IMR-90 (cell line): ENCODE data around the gene TRIO. TPM values are rescaled to one million over a fixed set of nuclear protein-coding genes. Genes with fewer than 3 reads are reported as not detected.
A peak's percentile ranks its signal among the peaks of the same experiment; 100 is the strongest.

Experiments used
- ATAC-seq: fragments of 200-7000 bp; cut with Tn5 transposase; 2 replicates; pipeline ENCODE4 v1.9.1; 2020; ENCODE audit warnings: low read depth, mild to moderate bottlenecking, moderate library complexity
- BruUV-seq: library from RNA; stranded (reverse); fragments of 400-500 nt; replicated peaks from 2 replicates; lab custom pipeline; 2021; lab: Mats Ljungman, UMichigan
- CTCF ChIA-PET: fragments of 300-600 bp; formaldehyde crosslinking; extraction: SDS; loops from one replicate; lab custom pipeline; 2021; ENCODE audit warnings: antibody characterized with exemption; lab: Yijun Ruan, JAX
- POLR2A ChIA-PET: fragments of 300-600 bp; sonication (Branson Sonifier 250); formaldehyde crosslinking; loops from one replicate; lab custom pipeline; 2022; ENCODE audit warnings: antibody characterized with exemption; ENCODE audit not compliant: unreplicated experiment; lab: Charles Lee
- DNase-seq: peaks from one replicate; pipeline ENCODE4 v3.0.0; 2013
- H2AFZ ChIP-seq: replicated peaks from 2 replicates; pipeline ENCODE3; 2013; ENCODE audit warnings: low read length, mild to moderate bottlenecking; ENCODE audit not compliant: poor library complexity
- H2AK5ac ChIP-seq: 2 replicates; pipeline ENCODE4 v1.6.1; 2013; ENCODE audit warnings: low read depth, low read length, inconsistent platforms
- H2AK9ac ChIP-seq: replicated peaks from 2 replicates; pipeline ENCODE3; 2013; ENCODE audit warnings: mild to moderate bottlenecking, low read depth, low read length, moderate library complexity; ENCODE audit not compliant: poor library complexity
- H2BK120ac ChIP-seq: 2 replicates; pipeline ENCODE4 v1.6.1; 2013; ENCODE audit warnings: low read depth, low read length, inconsistent platforms
- H2BK15ac ChIP-seq: 3 replicates; pipeline ENCODE4 v1.6.1; 2013; ENCODE audit warnings: low read depth, low read length, inconsistent platforms
- H2BK20ac ChIP-seq: 2 replicates; pipeline ENCODE4 v1.6.1; 2013; ENCODE audit warnings: low read depth, mild to moderate bottlenecking, inconsistent platforms, low read length, moderate library complexity
- H2BK5ac ChIP-seq: 2 replicates; pipeline ENCODE4 v1.6.1; 2013; ENCODE audit warnings: mild to moderate bottlenecking, low read depth, low read length, inconsistent platforms; ENCODE audit not compliant: poor library complexity, severe bottlenecking
- H3K14ac ChIP-seq: replicated peaks from 2 replicates; pipeline ENCODE4 v1.6.1; 2013; ENCODE audit warnings: low read depth, low read length, inconsistent platforms
- H3K18ac ChIP-seq: 2 replicates; pipeline ENCODE4 v1.6.1; 2013; ENCODE audit warnings: low read depth, low read length, control low read depth
- H3K23ac ChIP-seq: 2 replicates; pipeline ENCODE4 v1.6.1; 2013; ENCODE audit warnings: low read depth, low read length, inconsistent platforms
- H3K27ac ChIP-seq: 2 replicates; pipeline ENCODE4 v1.5.1; 2013; ENCODE audit warnings: mild to moderate bottlenecking, control low read depth, low read length; ENCODE audit not compliant: insufficient read depth
- H3K27me3 ChIP-seq: 2 replicates; pipeline ENCODE4 v1.6.1; 2013; ENCODE audit warnings: low read length; ENCODE audit not compliant: control insufficient read depth, insufficient read depth
- H3K36me3 ChIP-seq: 2 replicates; pipeline ENCODE4 v1.6.1; 2013; ENCODE audit warnings: low read length, mixed read lengths; ENCODE audit not compliant: control insufficient read depth, insufficient read depth
- H3K4ac ChIP-seq: 2 replicates; pipeline ENCODE4 v1.6.1; 2013; ENCODE audit warnings: low read depth, low read length, inconsistent platforms
- H3K4me1 ChIP-seq: 2 replicates; pipeline ENCODE4 v1.6.1; 2013; ENCODE audit warnings: low read length, mixed read lengths; ENCODE audit not compliant: control insufficient read depth, insufficient read depth
- H3K4me2 ChIP-seq: 2 replicates; pipeline ENCODE4 v1.6.1; 2013; ENCODE audit warnings: low read depth, mild to moderate bottlenecking, control low read depth, low read length, moderate library complexity
- H3K4me3 ChIP-seq: 2 replicates; pipeline ENCODE4 v1.5.1; 2013; ENCODE audit warnings: low read depth, mild to moderate bottlenecking, control low read depth, low read length, moderate library complexity; ENCODE audit not compliant: insufficient read depth
- H3K56ac ChIP-seq: 2 replicates; pipeline ENCODE4 v1.6.1; 2013; ENCODE audit warnings: low read length, inconsistent platforms; ENCODE audit not compliant: insufficient read depth; ENCODE audit errors: extremely low read depth
- H3K79me1 ChIP-seq, 2 experiments: 2 replicates each; pipeline ENCODE4 v1.6.1; 2013; ENCODE audit warnings: low read length in 2 of 2, inconsistent platforms in 1 of 2, low read depth in 1 of 2
- H3K9ac ChIP-seq: 2 replicates; pipeline ENCODE4 v1.6.1; 2013; ENCODE audit warnings: low read depth, low read length, control low read depth
- H3K9me1 ChIP-seq: 2 replicates; pipeline ENCODE4 v1.6.1; 2013; ENCODE audit warnings: low read length, inconsistent platforms; ENCODE audit not compliant: insufficient read depth
- H3K9me3 ChIP-seq: 2 replicates; pipeline ENCODE4 v1.6.1; 2013; ENCODE audit warnings: low read length; ENCODE audit not compliant: control insufficient read depth, insufficient read depth
- H4K20me1 ChIP-seq: 2 replicates; pipeline ENCODE4 v1.6.1; 2013; ENCODE audit warnings: low read length, inconsistent platforms; ENCODE audit not compliant: insufficient read depth
- H4K5ac ChIP-seq: 2 replicates; pipeline ENCODE4 v1.6.1; 2013; ENCODE audit warnings: mild to moderate bottlenecking, low read depth, low read length, control low read depth
- H4K8ac ChIP-seq, 2 experiments: 2 replicates each; pipeline ENCODE4 v1.6.1; 2013; ENCODE audit warnings: low read depth in 2 of 2, low read length in 2 of 2, control low read depth in 1 of 2, inconsistent platforms in 1 of 2
- H4K91ac ChIP-seq: 2 replicates; pipeline ENCODE4 v1.6.1; 2013; ENCODE audit warnings: low read depth, low read length, inconsistent platforms; ENCODE audit not compliant: insufficient read depth
- BHLHE40 ChIP-seq: fragments of 150-350 bp; IDR thresholded peaks from 2 replicates; pipeline ENCODE4 v1.6.1; 2016; ENCODE audit warnings: mild to moderate bottlenecking, low read depth, low read length
- CEBPB ChIP-seq: IDR thresholded peaks from 2 replicates; pipeline ENCODE4 v1.6.1; 2012; ENCODE audit warnings: low read depth, low read length, improper control_type of control experiment
- CHD1 ChIP-seq: IDR thresholded peaks from 2 replicates; pipeline ENCODE4 v1.6.1; 2012; ENCODE audit warnings: low read depth, low read length, improper control_type of control experiment
- CTCF ChIP-seq: conservative IDR thresholded peaks from 2 replicates; pipeline ENCODE4 v1.5.1; 2012; ENCODE audit warnings: mild to moderate bottlenecking, low read depth, low read length, improper control_type of control experiment
- ELK1 ChIP-seq: fragments of 150-350 bp; IDR thresholded peaks from 2 replicates; pipeline ENCODE4 v1.6.1; 2016; ENCODE audit warnings: low read depth, mild to moderate bottlenecking, low read length, moderate library complexity, borderline replicate concordance
- FOS ChIP-seq: fragments of 150-350 bp; IDR thresholded peaks from 2 replicates; pipeline ENCODE4 v1.6.1; 2016; ENCODE audit warnings: low read depth, low read length
- MAFK ChIP-seq: IDR thresholded peaks from 2 replicates; pipeline ENCODE4 v1.6.1; 2012; ENCODE audit warnings: low read depth, low read length, improper control_type of control experiment
- MAZ ChIP-seq: IDR thresholded peaks from 2 replicates; pipeline ENCODE4 v1.6.1; 2012; ENCODE audit warnings: low read depth, mild to moderate bottlenecking, low read length, improper control_type of control experiment, moderate library complexity, borderline replicate concordance
- MXI1 ChIP-seq: IDR thresholded peaks from 2 replicates; pipeline ENCODE4 v1.6.1; 2012; ENCODE audit warnings: low read depth, mild to moderate bottlenecking, low read length, moderate library complexity, borderline replicate concordance
- NFE2L2 ChIP-seq: fragments of 150-350 bp; IDR thresholded peaks from 2 replicates; pipeline ENCODE4 v1.6.1; 2016; ENCODE audit warnings: low read depth, mild to moderate bottlenecking, low read length
- POLR2A ChIP-seq: IDR thresholded peaks from 2 replicates; pipeline ENCODE4 v1.6.1; 2012; ENCODE audit warnings: mild to moderate bottlenecking, low read depth, low read length
- RAD21 ChIP-seq: IDR thresholded peaks from 2 replicates; pipeline ENCODE4 v1.6.1; 2012; ENCODE audit warnings: low read length, improper control_type of control experiment
- RCOR1 ChIP-seq: IDR thresholded peaks from 2 replicates; pipeline ENCODE4 v1.6.1; 2012; ENCODE audit warnings: mild to moderate bottlenecking, low read length, improper control_type of control experiment; ENCODE audit not compliant: insufficient replicate concordance
- RFX5 ChIP-seq: IDR thresholded peaks from 2 replicates; pipeline ENCODE4 v1.8.0; 2012; ENCODE audit warnings: low read depth, mild to moderate bottlenecking, low read length, moderate library complexity
- SMC3 ChIP-seq: fragments of 150-350 bp; IDR thresholded peaks from 2 replicates; pipeline ENCODE4 v1.6.1; 2016; ENCODE audit warnings: low read depth, mild to moderate bottlenecking, antibody characterized with exemption, low read length, moderate library complexity
- USF2 ChIP-seq: fragments of 150-350 bp; IDR thresholded peaks from 2 replicates; pipeline ENCODE4 v1.6.1; 2017; ENCODE audit warnings: mild to moderate bottlenecking, antibody characterized with exemption, low read length, low read depth
- WGBS, 2 experiments: methylation state at CpG; one replicate each; pipeline versions ENCODE4 v1.1.5 to v1.1.7; 2013; ENCODE audit warnings: missing lambda C conversion rate in 2 of 2; ENCODE audit not compliant: insufficient read length in 1 of 2; ENCODE audit errors: extremely low coverage in 2 of 2; 5-methylcytosine and 5-hydroxymethylcytosine counted together
- dilution Hi-C: fragments of 300-500 bp; cut with HindIII; formaldehyde crosslinking; loops from one replicate; pipeline ENCODE4 v1.14.3; 2018; ENCODE audit warnings: low sequenced_read_pairs; ENCODE audit not compliant: unreplicated experiment
- in situ Hi-C: fragments of 300-500 bp; cut with MboI; formaldehyde crosslinking; loops from 3 replicates; pipeline ENCODE4 v1.14.3; 2019; ENCODE audit warnings: low sequenced_read_pairs, inconsistent platforms, mixed read lengths
- intact Hi-C: fragments of 100-400 bp; cut with micrococcal nuclease; formaldehyde crosslinking; loops from 2 replicates; pipeline ENCODE4 v1.10.0; 2022
- polyA plus RNA-seq, 3 experiments: library from polyadenylated mRNA; depleted of rRNA; stranded (reverse); fragments of >200 nt; gene quantifications; 2 replicates each; pipeline ENCODE4 v1.2.3, GENCODE V29; 2012; ENCODE audit warnings: low replicate concordance in 1 of 3
- total RNA-seq: library from RNA; depleted of rRNA; stranded (reverse); fragments of >200 nt; gene quantifications from 2 replicates; pipeline ENCODE4 v1.2.3, GENCODE V29; 2012

Gene TRIO
- total and polyA plus RNA-seq, 2 of the 4 experiments (the other 2 are of a cell fraction), result 206 to 522 TPM

GRCh38 chr5:14301186-14301585 is 158.0 kb downstream of the TRIO start:
- H3K9me3 ChIP-seq, result no peaks in the 10 kb centered on the region
- peaks cover 59% of the 10 kb centered on the region for H3K36me3 ChIP-seq
- H4K91ac ChIP-seq, result no peak overlapping the region
- 0 out of 2 replicates have a peak overlapping the region, but pooled peaks have one; percentile 45 for H3K14ac ChIP-seq
- POLR2A ChIA-PET, result no interaction called here
- H3K4me3 ChIP-seq, result no peak overlapping the region
- H3K56ac ChIP-seq, result no peak overlapping the region
- H2BK20ac ChIP-seq, result no peak overlapping the region
- dilution Hi-C loops, result no loop called here
- CTCF ChIA-PET, result no interaction called here
- H3K9me1 ChIP-seq, result peaks cover 44% of the 10 kb centered on the region
- H4K5ac ChIP-seq, result no peak overlapping the region; the same call in 1 of the 2 replicates
- no TSS peak for BruUV-seq
- peaks cover 36% of the 10 kb centered on the region for H3K4me1 ChIP-seq
- no peak overlapping the region for H3K9ac ChIP-seq
- no peak for ATAC-seq
- H3K79me1 ChIP-seq, result peaks cover 33 to 87% of the 10 kb centered on the region in 2 experiments
- H3K4ac ChIP-seq, result no peak overlapping the region
- DNase-seq, result no peak
- H2BK120ac ChIP-seq, result no peak overlapping the region
- no peaks in the 10 kb centered on the region for H3K27me3 ChIP-seq
- H2AK5ac ChIP-seq, result no peak overlapping the region
- no peak overlapping the region for H2BK5ac ChIP-seq
- H3K23ac ChIP-seq, result peak overlapping the region; percentile 68
- peaks cover 97% of the 10 kb centered on the region for H4K20me1 ChIP-seq
- 100% methylated on average over 2 of the region's 3 CpGs; no CpG with 5 or more reads in 1 of the 2 experiments for WGBS, 2 experiments
- intact Hi-C loops, result no loop called here
- H2AK9ac ChIP-seq, result no peak overlapping the region
- no peak overlapping the region for H3K18ac ChIP-seq
- in situ Hi-C loops, result no loop called here
- H4K8ac ChIP-seq, result no peak overlapping the region
- H3K27ac ChIP-seq, result peak overlapping the region; percentile 48; the same call in 1 of the 2 replicates
- H2AFZ ChIP-seq, result no peak overlapping the region
- no peak overlapping the region; the same call in 2 of the 3 replicates for H2BK15ac ChIP-seq
- no peak for TF ChIP-seq ELK1
- no peak for TF ChIP-seq CHD1
- TF ChIP-seq RCOR1, result no peak
- no peak for TF ChIP-seq MAFK
- TF ChIP-seq USF2, result no peak
- no peak for TF ChIP-seq POLR2A
- TF ChIP-seq MAZ, result no peak
- no peak for TF ChIP-seq RFX5
- no peak for TF ChIP-seq CTCF
- no peak for TF ChIP-seq RAD21
- no peak for TF ChIP-seq SMC3
- TF ChIP-seq MXI1, result no peak
- no peak for TF ChIP-seq FOS
- TF ChIP-seq BHLHE40, result no peak
- TF ChIP-seq CEBPB, result no peak
- TF ChIP-seq NFE2L2, result no peak
- no peak overlapping the region for H3K4me2 ChIP-seq
